Stimulated activated CD4-positive, alpha-beta T cell treated with anti-CD3 and anti-CD28 coated beads, Interleukin-4, amount 100 ng/mL, for 48 hours (primary cell): ENCODE results near the gene HYDIN.
"Not testable (repeated sequence)": the region's sequence is repeated elsewhere in the genome, so short reads cannot be mapped to it uniquely, and the experiment has no call there.

Experiments used
- DNase-seq, 2 donors: peaks; one replicate each; pipeline ENCODE4 v3.0.0-alpha.2; 2020; ENCODE audit warnings: low read depth in 2 of 2

HYDIN gene

GRCh38 chr16:71109656-71110208, 120.8 kb downstream of the HYDIN start:
- DNase-seq = not testable (repeated sequence)

- not testable (repeated sequence) for DNase-seq
Observed at GRCh38 chr16:71105881-71106280, 124.6 kb downstream of the HYDIN start.

GRCh38 chr16:71083573-71083972, 146.9 kb downstream of the HYDIN start:
- not testable (repeated sequence) for DNase-seq

GRCh38 chr16:71080777-71081176, 149.7 kb downstream of the HYDIN start:
- DNase-seq = not testable (repeated sequence)

- DNase-seq = not testable (repeated sequence)
Observed at GRCh38 chr16:71080262-71080661, 150.3 kb downstream of the HYDIN start.

GRCh38 chr16:71070651-71071050, 159.9 kb downstream of the HYDIN start:
- DNase-seq = not testable (repeated sequence)

GRCh38 chr16:71069842-71070241, 160.7 kb downstream of the HYDIN start:
- not testable (repeated sequence) for DNase-seq

GRCh38 chr16:71053897-71054609, 176.5 kb downstream of the HYDIN start:
- DNase-seq = not testable (repeated sequence)

GRCh38 chr16:71050307-71050706, 180.2 kb downstream of the HYDIN start:
- DNase-seq = not testable (repeated sequence)

GRCh38 chr16:71039368-71040111, 191.0 kb downstream of the HYDIN start:
- DNase-seq = not testable (repeated sequence)

- DNase-seq = not testable (repeated sequence)
Observed at GRCh38 chr16:71038421-71038820, 192.1 kb downstream of the HYDIN start.

- not testable (repeated sequence) for DNase-seq
Observed at GRCh38 chr16:71037987-71038386, 192.5 kb downstream of the HYDIN start.

- DNase-seq = not testable (repeated sequence)
Observed at GRCh38 chr16:71028032-71028727, 202.3 kb downstream of the HYDIN start.

- not testable (repeated sequence) for DNase-seq
Observed at GRCh38 chr16:71027511-71027910, 203.0 kb downstream of the HYDIN start.

- DNase-seq = not testable (repeated sequence)
Observed at GRCh38 chr16:71023851-71024439, 206.6 kb downstream of the HYDIN start.

- not testable (repeated sequence) for DNase-seq
Observed at GRCh38 chr16:71021961-71022537, 208.5 kb downstream of the HYDIN start.

- DNase-seq = not testable (repeated sequence)
Observed at GRCh38 chr16:71019067-71019682, 211.3 kb downstream of the HYDIN start.

GRCh38 chr16:71015419-71015818, 215.1 kb downstream of the HYDIN start:
- not testable (repeated sequence) for DNase-seq

- not testable (repeated sequence) for DNase-seq
Observed at GRCh38 chr16:71009440-71010223, 220.9 kb downstream of the HYDIN start.

GRCh38 chr16:71006516-71006915, 224.0 kb downstream of the HYDIN start:
- DNase-seq = not testable (repeated sequence)
